Endothelial cell (in vitro differentiated cells): Measurements from ENCODE around the gene ZFAND2B. TPM values are rescaled to one million over a fixed set of nuclear protein-coding genes. Genes with fewer than 3 reads are reported as not detected.

Experiments used
- DNase-seq: peaks from one replicate; pipeline ENCODE4 v3.0.0; 2021; ENCODE audit warnings: low spot score
- H3K27ac Mint-ChIP-seq: one replicate; pipeline ENCODE4 v1.8.0; 2021; ENCODE audit warnings: mixed read lengths, inconsistent platforms; ENCODE audit not compliant: unreplicated experiment
- H3K27me3 Mint-ChIP-seq: one replicate; pipeline ENCODE4 v1.8.0; 2021; ENCODE audit warnings: mild to moderate bottlenecking, moderate library complexity, mixed read lengths, inconsistent platforms; ENCODE audit not compliant: unreplicated experiment
- H3K36me3 Mint-ChIP-seq: one replicate; pipeline ENCODE4 v1.8.0; 2021; ENCODE audit warnings: mild to moderate bottlenecking, low read depth, mixed read lengths, inconsistent platforms; ENCODE audit not compliant: unreplicated experiment
- H3K4me1 Mint-ChIP-seq: one replicate; pipeline ENCODE4 v1.8.0; 2021; ENCODE audit warnings: mild to moderate bottlenecking, mixed read lengths, inconsistent platforms; ENCODE audit not compliant: unreplicated experiment
- H3K4me3 Mint-ChIP-seq: one replicate; pipeline ENCODE4 v1.8.0; 2021; ENCODE audit warnings: mild to moderate bottlenecking, mixed read lengths, inconsistent platforms; ENCODE audit not compliant: unreplicated experiment
- H3K9me3 Mint-ChIP-seq: one replicate; pipeline ENCODE4 v1.8.0; 2021; ENCODE audit warnings: mixed read lengths, inconsistent platforms; ENCODE audit not compliant: unreplicated experiment
- total RNA-seq: library from RNA; stranded (reverse); fragmentation: NEBNext Ultra II Directional; extraction: Animal tissue kit (Norgen Biotek cat#: 25700); gene quantifications from one replicate; pipeline ENCODE4 v1.2.1, GENCODE V29; 2021; ENCODE audit not compliant: unreplicated experiment
- TF ChIP-seq, protein P1 (sequence below): fragments of 200-600 bp; sonication (generic); IDR thresholded peaks from one replicate; pipeline ENCODE4 v1.5.0; 2021; ENCODE audit warnings: antibody characterized with exemption; ENCODE audit not compliant: unreplicated experiment

Gene ZFAND2B
- total RNA-seq, 1 donor from 2014 or later, result 39.7 TPM

GRCh38 chr2:219182331-219183150 is 24.0 kb upstream of the ZFAND2B start:
- H3K27ac Mint-ChIP-seq, result peak overlapping the region; percentile 57
- H3K4me3 Mint-ChIP-seq, result peak overlapping the region; percentile 77
- peak; percentile 18 for DNase-seq
- H3K9me3 Mint-ChIP-seq, result no peaks in the 10 kb centered on the region
- TF ChIP-seq, protein P1, sequence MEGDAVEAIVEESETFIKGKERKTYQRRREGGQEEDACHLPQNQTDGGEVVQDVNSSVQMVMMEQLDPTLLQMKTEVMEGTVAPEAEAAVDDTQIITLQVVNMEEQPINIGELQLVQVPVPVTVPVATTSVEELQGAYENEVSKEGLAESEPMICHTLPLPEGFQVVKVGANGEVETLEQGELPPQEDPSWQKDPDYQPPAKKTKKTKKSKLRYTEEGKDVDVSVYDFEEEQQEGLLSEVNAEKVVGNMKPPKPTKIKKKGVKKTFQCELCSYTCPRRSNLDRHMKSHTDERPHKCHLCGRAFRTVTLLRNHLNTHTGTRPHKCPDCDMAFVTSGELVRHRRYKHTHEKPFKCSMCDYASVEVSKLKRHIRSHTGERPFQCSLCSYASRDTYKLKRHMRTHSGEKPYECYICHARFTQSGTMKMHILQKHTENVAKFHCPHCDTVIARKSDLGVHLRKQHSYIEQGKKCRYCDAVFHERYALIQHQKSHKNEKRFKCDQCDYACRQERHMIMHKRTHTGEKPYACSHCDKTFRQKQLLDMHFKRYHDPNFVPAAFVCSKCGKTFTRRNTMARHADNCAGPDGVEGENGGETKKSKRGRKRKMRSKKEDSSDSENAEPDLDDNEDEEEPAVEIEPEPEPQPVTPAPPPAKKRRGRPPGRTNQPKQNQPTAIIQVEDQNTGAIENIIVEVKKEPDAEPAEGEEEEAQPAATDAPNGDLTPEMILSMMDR, result no peak
- peaks cover 28% of the 10 kb centered on the region for H3K4me1 Mint-ChIP-seq
- peaks cover 15% of the 10 kb centered on the region for H3K27me3 Mint-ChIP-seq
- H3K36me3 Mint-ChIP-seq, result peaks cover 37% of the 10 kb centered on the region

- peaks cover 26% of the 10 kb centered on the region for H3K4me1 Mint-ChIP-seq
- H3K9me3 Mint-ChIP-seq, result no peaks in the 10 kb centered on the region
- H3K4me3 Mint-ChIP-seq, result peak overlapping the region; percentile 77
- no peak for DNase-seq
- H3K36me3 Mint-ChIP-seq, result peaks cover 34% of the 10 kb centered on the region
- TF ChIP-seq, protein P1, result no peak
- H3K27me3 Mint-ChIP-seq, result peaks cover 13% of the 10 kb centered on the region
- H3K27ac Mint-ChIP-seq, result peak overlapping the region; percentile 67
Measured at GRCh38 chr2:219183151-219183772, 23.3 kb upstream of the ZFAND2B start.

- Mint-ChIP-seq H3K9me3 (no peaks in the 10 kb centered on the region), H3K36me3 (peaks cover 30% of the 10 kb centered on the region)
- DNase-seq, result no peak
Measured at GRCh38 chr2:219184121-219184520, 22.5 kb upstream of the ZFAND2B start.

DNA sequence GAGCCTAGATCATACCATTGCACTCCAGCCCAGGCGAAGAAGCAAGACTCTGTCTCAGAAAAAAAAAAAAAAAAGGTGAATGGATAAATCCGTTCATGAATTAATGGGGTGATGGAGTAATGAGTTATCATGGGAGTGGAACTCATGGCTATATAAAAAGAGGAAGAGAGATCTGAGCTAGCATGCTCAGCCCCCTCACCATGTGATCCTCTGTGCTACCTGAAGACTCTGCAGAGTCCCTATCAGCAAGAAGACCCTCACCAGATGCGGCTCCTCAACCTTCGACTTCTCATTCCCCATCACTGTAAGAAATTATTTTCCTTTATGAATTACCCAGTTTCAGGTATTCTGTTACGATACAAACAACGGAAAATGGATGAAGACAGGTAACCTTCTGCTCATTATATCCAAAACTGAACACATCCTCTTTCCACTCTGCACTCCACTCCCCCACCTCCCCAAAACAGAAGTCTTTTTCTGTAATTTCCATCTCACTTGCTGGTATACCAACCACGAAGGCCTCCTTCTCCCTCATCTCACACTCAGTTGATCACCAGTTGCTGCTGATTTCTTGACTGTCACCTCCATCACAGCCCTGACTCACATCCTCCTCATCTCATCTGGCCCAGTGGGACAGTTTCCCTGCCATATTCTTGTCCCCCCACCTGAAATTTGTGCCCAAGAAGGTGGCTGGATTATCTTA is 19.7 kb upstream of the ZFAND2B start:
- no peak overlapping the region for H3K4me3 Mint-ChIP-seq
- TF ChIP-seq, protein P1, result no peak
- DNase-seq, result no peak
- H3K27ac Mint-ChIP-seq, result no peak overlapping the region
- no peaks in the 10 kb centered on the region for H3K9me3 Mint-ChIP-seq
- peaks cover 12% of the 10 kb centered on the region for H3K36me3 Mint-ChIP-seq
- peaks cover 5% of the 10 kb centered on the region for H3K4me1 Mint-ChIP-seq
- peaks cover 4% of the 10 kb centered on the region for H3K27me3 Mint-ChIP-seq

More at GRCh38 chr2:219184121-219184520, 22.5 kb upstream of the ZFAND2B start:
- no peak overlapping the region for H3K4me3 Mint-ChIP-seq
- TF ChIP-seq, protein P1, result no peak
- peaks cover 7% of the 10 kb centered on the region for H3K27me3 Mint-ChIP-seq
- peaks cover 20% of the 10 kb centered on the region for H3K4me1 Mint-ChIP-seq
- no peak overlapping the region for H3K27ac Mint-ChIP-seq
